Osteoblast (primary cell): ENCODE data around the gene KRTAP9-1. TPM values are rescaled to one million over a fixed set of nuclear protein-coding genes. Genes with fewer than 3 reads are reported as not detected.

ENCODE experiments used
- DNase-seq: peaks from one replicate; pipeline ENCODE4 v3.0.0; 2011; ENCODE audit warnings: low spot score, mixed read lengths; ENCODE audit not compliant: insufficient read length; ENCODE audit errors: missing footprints
- H2AFZ ChIP-seq: 2 replicates; pipeline ENCODE4 v1.6.0; 2011; ENCODE audit warnings: mild to moderate bottlenecking, low read length
- H3K27ac ChIP-seq: 2 replicates; pipeline ENCODE4 v1.5.1; 2011; ENCODE audit warnings: mild to moderate bottlenecking, low read depth, low read length, moderate library complexity
- H3K27me3 ChIP-seq: 2 replicates; pipeline ENCODE4 v1.6.0; 2012; ENCODE audit warnings: mild to moderate bottlenecking, control low read depth, inconsistent platforms, low read length, moderate library complexity; ENCODE audit not compliant: insufficient read depth
- H3K36me3 ChIP-seq: 2 replicates; pipeline ENCODE4 v1.5.1; 2011; ENCODE audit warnings: mild to moderate bottlenecking, low read length, control low read depth, moderate library complexity; ENCODE audit not compliant: insufficient read depth
- H3K4me1 ChIP-seq: 2 replicates; pipeline ENCODE4 v1.5.1; 2011; ENCODE audit warnings: mild to moderate bottlenecking, low read length, control low read depth, moderate library complexity; ENCODE audit not compliant: insufficient read depth
- H3K4me2 ChIP-seq: 2 replicates; pipeline ENCODE4 v1.6.0; 2011; ENCODE audit warnings: mild to moderate bottlenecking, low read length; ENCODE audit not compliant: insufficient read depth
- H3K4me3 ChIP-seq: fragments of 200-600 bp; sonication (generic); 3 replicates; pipeline ENCODE4 v1.5.1; 2012; ENCODE audit warnings: mild to moderate bottlenecking, low read length, inconsistent platforms; ENCODE audit not compliant: insufficient read depth
- H3K79me2 ChIP-seq: 2 replicates; pipeline ENCODE4 v1.6.0; 2012; ENCODE audit warnings: mild to moderate bottlenecking, low read length, control low read depth, inconsistent platforms; ENCODE audit not compliant: insufficient read depth
- H3K9me3 ChIP-seq: 2 replicates; pipeline ENCODE4 v1.5.1; 2011; ENCODE audit warnings: low read depth, low read length, control low read depth
- H4K20me1 ChIP-seq: 2 replicates; pipeline ENCODE4 v1.6.0; 2012; ENCODE audit warnings: mild to moderate bottlenecking, low read length, control low read depth; ENCODE audit not compliant: insufficient read depth
- total RNA-seq: library from RNA; depleted of rRNA; stranded (reverse); fragments of >200 nt; gene quantifications from 2 replicates; pipeline ENCODE4 v1.2.3, GENCODE V29; 2012
- TF ChIP-seq, protein P1 (sequence below): IDR thresholded peaks from 2 replicates; pipeline ENCODE4 v1.5.1; 2011; ENCODE audit warnings: mild to moderate bottlenecking, low read depth, low read length, moderate library complexity; ENCODE audit errors: extremely low read depth

The KRTAP9-1 gene
- total RNA-seq, 1 donor: not detected

DNA sequence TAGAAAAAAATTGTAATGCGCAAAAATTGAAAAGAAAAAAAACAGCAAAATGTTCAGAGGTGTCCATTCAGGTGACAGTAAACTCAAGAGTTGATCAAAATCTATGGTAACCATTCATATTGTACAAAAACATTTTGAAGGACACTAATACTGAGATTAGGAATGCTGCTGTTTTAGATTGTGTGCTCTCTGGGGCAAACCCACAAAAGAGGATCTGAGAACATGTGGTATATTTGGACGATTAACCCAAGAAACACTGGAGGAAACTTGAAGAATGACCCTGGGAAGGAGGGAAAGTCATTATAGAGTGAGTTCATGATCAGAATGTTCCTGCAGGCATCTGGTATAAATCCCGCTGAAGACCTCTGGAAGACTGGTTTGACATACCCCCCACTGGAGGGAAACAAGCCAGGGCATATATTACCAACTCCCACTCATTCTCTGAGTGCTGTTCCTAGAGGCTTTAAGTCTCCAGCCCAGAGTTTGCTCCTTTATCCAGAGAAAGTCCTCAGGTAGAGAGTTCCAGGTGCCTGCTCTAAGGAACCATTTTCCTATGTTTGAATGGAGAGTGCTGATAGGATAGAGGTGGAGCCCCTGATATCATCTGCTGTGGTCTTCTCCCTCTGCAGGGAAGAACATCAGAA, 12.8 kb upstream of the KRTAP9-1 start:
- Histone ChIP-seq H3K79me2 (no peaks in the 10 kb centered on the region), H3K4me2 (no peak overlapping the region), H3K9me3 (no peaks in the 10 kb centered on the region), H3K4me1 (peaks cover 18% of the 10 kb centered on the region), H3K36me3 (no peaks in the 10 kb centered on the region), H3K27me3 (no peaks in the 10 kb centered on the region), H2AFZ (no peak overlapping the region), H4K20me1 (no peaks in the 10 kb centered on the region), H3K27ac (no peak overlapping the region), H3K4me3 (no peak overlapping the region)
- DNase-seq: no peak
- TF ChIP-seq, protein P1, sequence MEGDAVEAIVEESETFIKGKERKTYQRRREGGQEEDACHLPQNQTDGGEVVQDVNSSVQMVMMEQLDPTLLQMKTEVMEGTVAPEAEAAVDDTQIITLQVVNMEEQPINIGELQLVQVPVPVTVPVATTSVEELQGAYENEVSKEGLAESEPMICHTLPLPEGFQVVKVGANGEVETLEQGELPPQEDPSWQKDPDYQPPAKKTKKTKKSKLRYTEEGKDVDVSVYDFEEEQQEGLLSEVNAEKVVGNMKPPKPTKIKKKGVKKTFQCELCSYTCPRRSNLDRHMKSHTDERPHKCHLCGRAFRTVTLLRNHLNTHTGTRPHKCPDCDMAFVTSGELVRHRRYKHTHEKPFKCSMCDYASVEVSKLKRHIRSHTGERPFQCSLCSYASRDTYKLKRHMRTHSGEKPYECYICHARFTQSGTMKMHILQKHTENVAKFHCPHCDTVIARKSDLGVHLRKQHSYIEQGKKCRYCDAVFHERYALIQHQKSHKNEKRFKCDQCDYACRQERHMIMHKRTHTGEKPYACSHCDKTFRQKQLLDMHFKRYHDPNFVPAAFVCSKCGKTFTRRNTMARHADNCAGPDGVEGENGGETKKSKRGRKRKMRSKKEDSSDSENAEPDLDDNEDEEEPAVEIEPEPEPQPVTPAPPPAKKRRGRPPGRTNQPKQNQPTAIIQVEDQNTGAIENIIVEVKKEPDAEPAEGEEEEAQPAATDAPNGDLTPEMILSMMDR: no peak

DNA sequence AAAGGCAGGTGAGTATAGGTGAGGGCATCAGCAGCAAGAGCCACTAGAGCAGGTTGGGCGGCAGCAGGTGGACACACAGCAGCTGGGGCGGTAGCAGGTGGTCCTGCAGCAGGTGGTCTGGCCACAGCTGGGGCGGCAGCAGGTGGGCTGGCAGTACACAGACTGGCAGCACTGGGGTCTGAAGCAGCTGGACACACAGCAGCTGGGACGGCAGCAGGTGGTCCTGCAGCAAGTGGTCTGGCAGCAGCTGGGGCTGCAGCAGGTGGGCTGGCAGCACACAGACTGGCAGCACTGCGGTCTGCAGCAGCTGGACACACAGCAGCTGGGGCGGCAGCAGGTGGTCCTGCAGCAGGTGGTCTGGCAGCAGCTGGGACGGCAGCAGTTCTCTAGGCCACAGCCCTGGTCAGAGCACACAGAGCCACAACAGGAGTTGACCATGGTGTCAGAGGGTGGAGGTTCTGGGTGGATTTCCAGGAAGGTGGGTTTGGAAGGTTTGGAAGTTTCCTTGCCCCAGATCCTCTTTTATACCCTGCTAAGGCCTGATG, 11.9 kb upstream of the KRTAP9-1 start, which contains the start of gene KRTAP4-2:
Gene KRTAP4-2, minus strand, starts transcription at position 495 of the 545 bp plus-strand sequence. Its CDS starts 57 bp downstream, at position 438.
- Histone ChIP-seq H2AFZ (peak within 1 kb of the TSS; percentile 33), H3K36me3 (no peaks in the 10 kb centered on the region), H3K4me3 (no peak within 1 kb of the TSS), H3K4me1 (peaks cover 18% of the 10 kb centered on the region), H4K20me1 (no peaks in the 10 kb centered on the region), H3K9me3 (no peaks in the 10 kb centered on the region), H3K27me3 (no peaks in the 10 kb centered on the region), H3K4me2 (peak within 1 kb of the TSS; percentile 14), H3K27ac (peak within 1 kb of the TSS; percentile 90), H3K79me2 (no peaks in the 10 kb centered on the region)
- no peak for DNase-seq
- TF ChIP-seq, protein P1: no peak

DNA sequence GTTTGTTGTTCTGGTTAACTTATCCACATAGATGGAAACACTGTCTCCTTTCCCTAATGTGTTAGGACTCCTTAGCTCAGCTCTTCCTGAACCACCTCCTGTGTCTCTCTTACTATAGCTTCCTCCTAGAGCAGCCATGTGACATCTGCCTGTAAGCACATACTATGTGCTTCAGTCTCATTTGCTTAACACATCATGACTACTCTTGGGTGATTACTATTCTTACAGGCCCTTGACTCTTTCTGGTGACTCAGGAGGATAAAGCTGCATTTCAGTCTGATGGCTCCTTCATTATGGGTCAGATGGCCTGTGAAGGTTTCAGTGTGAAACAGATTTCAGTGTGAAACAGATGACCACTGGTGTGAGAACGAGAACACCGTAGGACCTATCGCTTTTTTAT, 11.3 kb upstream of the KRTAP9-1 start:
- DNase-seq: peak; percentile 95
- Histone ChIP-seq H4K20me1 (no peaks in the 10 kb centered on the region), H3K4me3 (no peak overlapping the region), H2AFZ (peak overlapping the region; percentile 33), H3K27me3 (no peaks in the 10 kb centered on the region), H3K4me1 (peaks cover 18% of the 10 kb centered on the region), H3K79me2 (no peaks in the 10 kb centered on the region), H3K36me3 (no peaks in the 10 kb centered on the region), H3K4me2 (peak overlapping the region; percentile 14), H3K27ac (peak overlapping the region; percentile 90), H3K9me3 (no peaks in the 10 kb centered on the region)
- TF ChIP-seq, protein P1: no peak

DNA sequence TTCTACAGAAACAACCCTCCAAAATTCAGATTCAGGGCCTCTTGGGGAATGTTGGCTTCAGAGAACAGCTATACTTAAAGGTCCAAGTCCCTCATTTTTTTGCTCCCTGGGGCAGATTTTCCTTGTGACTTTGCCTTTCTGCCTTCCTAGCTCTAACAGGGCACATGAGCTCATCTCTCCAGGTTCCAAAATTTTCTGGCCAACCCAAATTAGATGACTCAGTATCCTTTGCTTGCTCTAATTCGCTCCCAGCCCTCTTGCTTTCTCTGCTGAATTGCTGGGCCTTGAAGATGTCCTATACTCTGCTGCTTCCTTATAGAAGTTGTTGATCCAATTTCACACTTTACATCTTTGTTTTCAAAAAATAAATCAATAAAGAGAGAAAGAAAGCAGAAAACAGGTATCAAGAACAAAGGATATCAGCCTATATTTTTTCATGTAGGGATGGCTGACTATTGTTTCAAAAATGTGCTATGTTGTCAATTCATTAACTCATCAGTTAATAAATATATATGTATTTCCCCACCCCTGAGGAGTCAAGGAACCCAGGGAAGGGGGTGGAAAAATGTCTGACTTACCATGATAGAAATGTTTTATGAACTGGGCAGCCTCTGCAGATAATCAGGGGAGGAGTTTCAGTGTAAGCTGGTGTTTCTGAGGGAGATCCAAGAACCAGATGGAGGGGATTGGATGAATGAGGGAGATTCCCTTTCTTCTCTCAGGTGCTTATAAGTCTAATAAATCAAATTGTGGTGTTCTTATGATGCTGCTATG, 10.7 kb upstream of the KRTAP9-1 start:
- DNase-seq: peak; percentile 79
- no peaks in the 10 kb centered on the region for H3K9me3 ChIP-seq
- peak overlapping the region; percentile 90 for H3K27ac ChIP-seq
- peak overlapping the region; percentile 33 for H2AFZ ChIP-seq
- no peaks in the 10 kb centered on the region for H3K36me3 ChIP-seq
- no peaks in the 10 kb centered on the region for H4K20me1 ChIP-seq
- TF ChIP-seq, protein P1: no peak
- peaks cover 18% of the 10 kb centered on the region for H3K4me1 ChIP-seq
- H3K27me3 ChIP-seq: no peaks in the 10 kb centered on the region
- H3K79me2 ChIP-seq: no peaks in the 10 kb centered on the region
- H3K4me2 ChIP-seq: peak overlapping the region; percentile 14
- H3K4me3 ChIP-seq: no peak overlapping the region
